ENCODE results near the gene MYO10.

DNA sequence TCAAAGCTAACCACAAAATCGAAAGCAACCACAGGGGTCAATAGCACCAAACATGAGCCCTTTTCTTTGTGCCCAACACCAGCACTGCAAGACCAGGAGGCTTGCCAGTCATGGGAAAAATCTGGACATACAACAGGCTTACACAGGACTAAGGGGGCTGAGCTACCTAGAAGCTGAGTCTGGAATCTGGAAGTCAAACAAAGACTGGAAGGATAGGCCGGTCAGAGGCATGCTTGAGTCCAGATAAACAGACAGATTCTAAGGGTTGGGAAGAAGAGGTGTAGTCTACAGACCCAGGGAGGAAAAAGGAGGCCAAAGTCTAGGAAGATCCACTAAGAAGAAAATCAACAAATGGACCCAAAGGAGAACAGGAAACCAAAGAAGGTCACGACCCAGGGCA is 73.3 kb downstream of the MYO10 start:
- TF ChIP-seq, protein P1, sequence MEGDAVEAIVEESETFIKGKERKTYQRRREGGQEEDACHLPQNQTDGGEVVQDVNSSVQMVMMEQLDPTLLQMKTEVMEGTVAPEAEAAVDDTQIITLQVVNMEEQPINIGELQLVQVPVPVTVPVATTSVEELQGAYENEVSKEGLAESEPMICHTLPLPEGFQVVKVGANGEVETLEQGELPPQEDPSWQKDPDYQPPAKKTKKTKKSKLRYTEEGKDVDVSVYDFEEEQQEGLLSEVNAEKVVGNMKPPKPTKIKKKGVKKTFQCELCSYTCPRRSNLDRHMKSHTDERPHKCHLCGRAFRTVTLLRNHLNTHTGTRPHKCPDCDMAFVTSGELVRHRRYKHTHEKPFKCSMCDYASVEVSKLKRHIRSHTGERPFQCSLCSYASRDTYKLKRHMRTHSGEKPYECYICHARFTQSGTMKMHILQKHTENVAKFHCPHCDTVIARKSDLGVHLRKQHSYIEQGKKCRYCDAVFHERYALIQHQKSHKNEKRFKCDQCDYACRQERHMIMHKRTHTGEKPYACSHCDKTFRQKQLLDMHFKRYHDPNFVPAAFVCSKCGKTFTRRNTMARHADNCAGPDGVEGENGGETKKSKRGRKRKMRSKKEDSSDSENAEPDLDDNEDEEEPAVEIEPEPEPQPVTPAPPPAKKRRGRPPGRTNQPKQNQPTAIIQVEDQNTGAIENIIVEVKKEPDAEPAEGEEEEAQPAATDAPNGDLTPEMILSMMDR (IDR thresholded peaks at IDR 0.05), result no peak
- TF ChIP-seq POLR2A (IDR thresholded peaks at IDR 0.05) (no peak), EP300 (IDR thresholded peaks at IDR 0.05) (no peak)

All from tibial nerve (tissue), 4 donors.